ENCODE measurements around the gene IRF2.

IRF2 gene

GRCh38 chr4:184444953-184445309 lies 29.4 kb downstream of the IRF2 start:
- Histone ChIP-seq H3K9ac (ENCODE audit: low read length) (no peak overlapping the region), H3K36me3 (ENCODE audit: control insufficient read depth, insufficient read depth, low read length) (no peaks in the 10 kb centered on the region), H3K9me3 (ENCODE audit: control insufficient read depth, low read length) (no peaks in the 10 kb centered on the region), H3K4me1 (ENCODE audit: control insufficient read depth, insufficient read depth, low read length) (peaks cover 43% of the 10 kb centered on the region), H3K4me3 (ENCODE audit: low read length) (no peak overlapping the region), H3K27me3 (ENCODE audit: control insufficient read depth, insufficient read depth, low read length) (no peaks in the 10 kb centered on the region)

GRCh38 chr4:184444215-184444952 lies 30.0 kb downstream of the IRF2 start:
- no peaks in the 10 kb centered on the region for H3K9me3 ChIP-seq (ENCODE audit: control insufficient read depth, low read length)
- peaks cover 41% of the 10 kb centered on the region for H3K4me1 ChIP-seq (ENCODE audit: control insufficient read depth, insufficient read depth, low read length)
- H3K27me3 ChIP-seq (ENCODE audit: control insufficient read depth, insufficient read depth, low read length): no peaks in the 10 kb centered on the region
- no peak overlapping the region for H3K9ac ChIP-seq (ENCODE audit: low read length)
- H3K4me3 ChIP-seq (ENCODE audit: low read length): no peak overlapping the region
- no peaks in the 10 kb centered on the region for H3K36me3 ChIP-seq (ENCODE audit: control insufficient read depth, insufficient read depth, low read length)

DNA sequence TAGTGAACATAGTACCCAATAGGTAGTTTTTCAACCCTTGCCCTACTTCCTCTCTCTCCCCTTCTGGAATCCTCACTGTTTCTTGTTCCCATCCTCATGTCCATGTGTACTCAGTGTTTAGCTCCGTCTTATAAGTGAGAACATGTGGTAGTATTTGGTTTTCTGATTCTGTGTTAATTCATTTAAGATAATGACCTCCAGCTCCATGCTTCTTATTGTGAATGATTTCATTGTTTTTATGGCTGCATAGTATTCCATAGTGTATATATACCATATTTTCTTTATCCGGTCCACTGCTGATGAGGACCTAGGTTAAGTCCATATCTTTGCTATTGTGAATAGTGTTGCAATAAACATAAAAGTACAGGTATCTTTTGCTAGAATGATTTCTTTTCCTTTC lies 31.0 kb downstream of the IRF2 start:
- Histone ChIP-seq H3K4me1 (ENCODE audit: control insufficient read depth, insufficient read depth, low read length) (peaks cover 35% of the 10 kb centered on the region), H3K27me3 (ENCODE audit: control insufficient read depth, insufficient read depth, low read length) (no peaks in the 10 kb centered on the region), H3K4me3 (ENCODE audit: low read length) (no peak overlapping the region), H3K9ac (ENCODE audit: low read length) (no peak overlapping the region), H3K36me3 (ENCODE audit: control insufficient read depth, insufficient read depth, low read length) (no peaks in the 10 kb centered on the region), H3K9me3 (ENCODE audit: control insufficient read depth, low read length) (no peaks in the 10 kb centered on the region)

DNA sequence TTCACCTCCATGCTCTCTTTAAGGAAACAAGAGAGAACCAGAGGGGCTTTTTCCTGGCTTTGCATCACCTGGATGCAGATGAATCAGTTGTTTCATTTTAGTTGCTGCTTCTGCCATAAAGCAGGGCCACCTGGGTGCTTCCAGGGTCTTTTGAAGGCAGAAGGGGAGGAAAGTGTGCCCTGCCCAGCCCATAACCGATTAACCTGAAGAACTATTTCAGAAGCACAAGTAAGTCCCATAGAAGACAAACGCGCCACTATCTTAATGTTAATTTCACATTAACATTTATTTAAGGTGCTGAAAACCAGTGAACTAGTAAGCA lies 32.1 kb downstream of the IRF2 start:
- Histone ChIP-seq H3K4me3 (ENCODE audit: low read length) (no peak overlapping the region), H3K9ac (ENCODE audit: low read length) (no peak overlapping the region), H3K27me3 (ENCODE audit: control insufficient read depth, insufficient read depth, low read length) (no peaks in the 10 kb centered on the region), H3K9me3 (ENCODE audit: control insufficient read depth, low read length) (no peaks in the 10 kb centered on the region), H3K4me1 (ENCODE audit: control insufficient read depth, insufficient read depth, low read length) (peaks cover 45% of the 10 kb centered on the region), H3K36me3 (ENCODE audit: control insufficient read depth, insufficient read depth, low read length) (no peaks in the 10 kb centered on the region)

GRCh38 chr4:184441461-184442313 lies 32.7 kb downstream of the IRF2 start:
- no peaks in the 10 kb centered on the region for H3K9me3 ChIP-seq (ENCODE audit: control insufficient read depth, low read length)
- no peak overlapping the region for H3K9ac ChIP-seq (ENCODE audit: low read length)
- no peaks in the 10 kb centered on the region for H3K27me3 ChIP-seq (ENCODE audit: control insufficient read depth, insufficient read depth, low read length)
- H3K4me3 ChIP-seq (ENCODE audit: low read length): no peak overlapping the region
- no peaks in the 10 kb centered on the region for H3K36me3 ChIP-seq (ENCODE audit: control insufficient read depth, insufficient read depth, low read length)
- peaks cover 45% of the 10 kb centered on the region for H3K4me1 ChIP-seq (ENCODE audit: control insufficient read depth, insufficient read depth, low read length)

DNA sequence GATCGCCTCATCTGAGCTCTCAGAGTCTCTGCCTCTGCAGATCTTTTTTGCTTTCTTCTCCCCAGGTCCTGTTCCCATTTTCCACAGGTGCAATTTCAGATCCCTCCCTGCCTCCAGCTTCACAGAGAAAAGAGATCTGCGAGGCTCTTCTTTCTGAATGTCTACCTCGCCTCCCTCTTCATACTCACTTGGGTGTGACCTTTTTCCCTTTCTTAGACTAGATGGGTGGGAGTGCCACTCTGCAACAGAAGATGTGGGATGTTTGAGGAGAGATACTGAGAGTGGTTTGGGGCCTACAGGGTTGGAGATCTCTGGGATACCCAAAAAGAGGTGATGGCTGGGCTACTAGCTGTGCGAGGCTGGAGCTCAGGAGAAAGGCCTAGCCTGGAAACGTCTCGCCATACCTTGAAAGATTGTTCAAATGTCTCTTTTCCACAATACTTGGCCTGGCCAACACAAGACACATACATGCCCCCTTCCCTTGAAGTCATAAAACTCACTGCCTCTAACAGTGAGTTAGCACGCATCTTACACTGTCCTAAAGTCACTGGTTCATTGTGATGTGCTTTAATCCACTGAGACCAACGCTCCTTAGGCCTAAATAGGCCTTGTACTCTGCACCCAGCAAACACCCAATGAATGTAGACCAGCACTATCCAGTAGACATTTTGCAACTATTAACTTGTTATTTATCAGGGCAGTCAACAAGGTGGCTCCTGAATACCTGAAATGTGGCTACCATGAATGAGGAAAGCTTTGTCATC lies 33.6 kb downstream of the IRF2 start:
- no peaks in the 10 kb centered on the region for H3K36me3 ChIP-seq (ENCODE audit: control insufficient read depth, insufficient read depth, low read length)
- peaks cover 45% of the 10 kb centered on the region for H3K4me1 ChIP-seq (ENCODE audit: control insufficient read depth, insufficient read depth, low read length)
- no peak overlapping the region for H3K4me3 ChIP-seq (ENCODE audit: low read length)
- peak overlapping the region; percentile 23 for H3K9ac ChIP-seq (ENCODE audit: low read length)
- no peaks in the 10 kb centered on the region for H3K9me3 ChIP-seq (ENCODE audit: control insufficient read depth, low read length)
- H3K27me3 ChIP-seq (ENCODE audit: control insufficient read depth, insufficient read depth, low read length): no peaks in the 10 kb centered on the region

GRCh38 chr4:184439856-184440594 lies 34.3 kb downstream of the IRF2 start:
- H3K4me1 ChIP-seq (ENCODE audit: control insufficient read depth, insufficient read depth, low read length): peaks cover 44% of the 10 kb centered on the region
- no peaks in the 10 kb centered on the region for H3K9me3 ChIP-seq (ENCODE audit: control insufficient read depth, low read length)
- H3K9ac ChIP-seq (ENCODE audit: low read length): peak overlapping the region; percentile 23
- H3K4me3 ChIP-seq (ENCODE audit: low read length): no peak overlapping the region
- no peaks in the 10 kb centered on the region for H3K36me3 ChIP-seq (ENCODE audit: control insufficient read depth, insufficient read depth, low read length)
- H3K27me3 ChIP-seq (ENCODE audit: control insufficient read depth, insufficient read depth, low read length): no peaks in the 10 kb centered on the region

DNA sequence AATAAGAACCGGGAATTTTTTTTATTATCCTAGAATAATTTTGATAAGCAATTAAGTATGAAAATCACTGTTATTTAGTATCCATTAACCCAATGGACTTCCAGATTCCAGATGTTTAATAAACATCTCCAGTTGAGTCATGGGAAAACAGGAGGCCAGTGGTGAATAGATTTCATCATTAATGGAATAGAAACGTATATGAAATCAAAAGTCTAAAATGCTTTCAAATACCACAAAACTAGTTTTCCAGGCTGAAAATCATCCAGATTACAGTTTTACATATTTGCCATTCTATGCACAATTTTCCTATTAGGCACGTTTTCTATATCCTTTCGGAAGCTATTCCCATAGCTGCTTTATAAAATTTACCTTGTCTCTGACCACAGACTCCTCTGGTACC lies 35.0 kb downstream of the IRF2 start:
- no peaks in the 10 kb centered on the region for H3K36me3 ChIP-seq (ENCODE audit: control insufficient read depth, insufficient read depth, low read length)
- H3K9me3 ChIP-seq (ENCODE audit: control insufficient read depth, low read length): no peaks in the 10 kb centered on the region
- no peak overlapping the region for H3K4me3 ChIP-seq (ENCODE audit: low read length)
- peaks cover 40% of the 10 kb centered on the region for H3K4me1 ChIP-seq (ENCODE audit: control insufficient read depth, insufficient read depth, low read length)
- no peaks in the 10 kb centered on the region for H3K27me3 ChIP-seq (ENCODE audit: control insufficient read depth, insufficient read depth, low read length)
- H3K9ac ChIP-seq (ENCODE audit: low read length): no peak overlapping the region

- Histone ChIP-seq H3K4me1 (ENCODE audit: control insufficient read depth, insufficient read depth, low read length) (peaks cover 40% of the 10 kb centered on the region), H3K9me3 (ENCODE audit: control insufficient read depth, low read length) (no peaks in the 10 kb centered on the region), H3K27me3 (ENCODE audit: control insufficient read depth, insufficient read depth, low read length) (no peaks in the 10 kb centered on the region), H3K9ac (ENCODE audit: low read length) (no peak overlapping the region), H3K4me3 (ENCODE audit: low read length) (no peak overlapping the region), H3K36me3 (ENCODE audit: control insufficient read depth, insufficient read depth, low read length) (no peaks in the 10 kb centered on the region)
Observed at GRCh38 chr4:184438375-184438774, 36.0 kb downstream of the IRF2 start.

GRCh38 chr4:184437565-184438265 lies 36.6 kb downstream of the IRF2 start:
- Histone ChIP-seq H3K27me3 (ENCODE audit: control insufficient read depth, insufficient read depth, low read length) (no peaks in the 10 kb centered on the region), H3K36me3 (ENCODE audit: control insufficient read depth, insufficient read depth, low read length) (no peaks in the 10 kb centered on the region), H3K9ac (ENCODE audit: low read length) (no peak overlapping the region), H3K9me3 (ENCODE audit: control insufficient read depth, low read length) (no peaks in the 10 kb centered on the region), H3K4me1 (ENCODE audit: control insufficient read depth, insufficient read depth, low read length) (peaks cover 40% of the 10 kb centered on the region), H3K4me3 (ENCODE audit: low read length) (no peak overlapping the region)

DNA sequence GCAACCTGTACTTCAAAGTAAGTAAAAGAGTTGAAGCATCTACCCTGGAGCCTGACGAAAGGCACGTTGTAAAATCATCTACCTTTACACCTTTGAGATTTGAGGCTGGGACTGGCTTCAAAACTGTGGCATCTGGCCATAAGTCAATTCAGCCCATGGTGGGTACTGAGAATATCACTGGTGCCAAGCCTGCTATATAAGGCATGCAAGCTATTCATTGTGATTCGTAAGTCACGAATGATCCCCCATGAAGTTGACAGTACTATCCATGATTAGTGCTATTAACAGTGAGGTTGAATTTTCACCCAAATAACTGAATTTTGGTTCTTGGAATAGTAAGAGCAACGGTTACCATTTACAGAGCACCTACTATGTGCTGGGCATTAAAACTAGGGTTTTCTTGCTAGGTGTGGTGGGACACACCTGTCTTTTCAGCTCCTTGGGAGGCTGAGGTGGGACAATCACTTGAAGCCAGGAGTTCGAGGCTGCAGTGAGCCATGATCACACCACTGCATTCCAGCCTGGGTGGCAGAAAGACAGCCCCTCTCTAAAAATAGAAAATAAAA lies 39.8 kb downstream of the IRF2 start:
- no peaks in the 10 kb centered on the region for H3K9me3 ChIP-seq (ENCODE audit: control insufficient read depth, low read length)
- no peaks in the 10 kb centered on the region for H3K27me3 ChIP-seq (ENCODE audit: control insufficient read depth, insufficient read depth, low read length)
- H3K4me3 ChIP-seq (ENCODE audit: low read length): no peak overlapping the region
- no peaks in the 10 kb centered on the region for H3K36me3 ChIP-seq (ENCODE audit: control insufficient read depth, insufficient read depth, low read length)
- no peak overlapping the region for H3K9ac ChIP-seq (ENCODE audit: low read length)
- H3K4me1 ChIP-seq (ENCODE audit: control insufficient read depth, insufficient read depth, low read length): peaks cover 26% of the 10 kb centered on the region
